Measurements from ENCODE around the gene JADE2.
A peak's percentile ranks its signal among the peaks of the same experiment; 100 is the strongest.

The JADE2 gene

DNA sequence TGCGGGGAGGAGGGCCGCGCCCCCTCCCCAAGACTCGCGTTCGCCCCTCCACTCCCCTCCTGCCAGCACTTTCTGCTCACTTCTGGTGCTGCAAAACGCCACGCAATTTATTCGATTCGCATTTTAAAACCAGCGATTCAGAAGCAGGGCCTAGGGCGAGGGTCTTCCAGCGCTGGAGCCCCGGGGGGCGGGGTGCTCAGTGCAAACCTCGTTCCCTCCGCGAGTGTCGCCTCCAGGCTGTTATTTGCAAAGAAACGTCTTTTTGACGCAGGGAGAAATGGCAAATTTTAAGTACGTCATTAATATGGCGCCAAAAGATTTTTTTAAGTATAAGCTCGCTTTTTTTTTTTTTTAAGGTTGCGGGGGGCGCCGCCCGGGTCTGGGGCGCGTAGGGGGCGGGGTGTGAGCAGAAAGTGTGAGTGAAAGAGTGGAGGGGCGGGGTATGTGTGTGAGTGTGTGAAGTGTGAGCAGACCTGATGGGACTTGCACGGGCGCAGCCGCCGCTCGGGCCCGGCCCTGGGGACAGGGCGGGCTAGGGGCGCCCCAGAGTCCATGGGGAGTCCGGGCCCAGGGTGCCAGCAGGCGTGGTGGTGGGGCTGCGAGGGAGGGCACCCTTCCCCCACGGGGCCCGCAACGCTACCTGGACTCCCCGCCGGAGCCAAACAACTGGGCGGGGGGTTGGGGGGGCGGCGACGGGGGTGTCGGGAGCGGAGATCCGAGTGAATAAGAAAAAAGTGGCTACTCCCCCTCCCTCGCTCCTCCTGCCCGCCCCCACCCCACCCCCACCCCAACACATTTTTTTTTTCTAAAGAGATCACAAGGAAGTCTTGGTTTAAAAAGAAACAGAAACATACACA, at the start of gene JADE2:
Gene JADE2 (plus strand): TSS at position 845 of the 857 bp plus-strand sequence. CDS start 10,188 bp downstream, outside the sequence.
- ChIA-PET CTCF (interaction anchor here (0.6 to 1.5 kb wide), 2 partner anchors 14 to 153 kb away, joined by 3 to 4 read pairs; no protein-coding TSS in a partner anchor), POLR2A (interaction anchor here (1.1 to 4.8 kb wide), 5 partner anchors 10 to 153 kb away, joined by 3 to 23 read pairs (median 8); partner anchors contain the start of genes CDKN2AIPNL and UBE2B)
- TF ChIP-seq L3MBTL2 (conservative IDR thresholded peaks at IDR 0.05) (peak; percentile 17; the same call in 1 of the 2 replicates), SUZ12 (IDR thresholded peaks at IDR 0.05) (no peak)
- no peak for DNase-seq (ENCODE audit: extremely low spot score)

DNA sequence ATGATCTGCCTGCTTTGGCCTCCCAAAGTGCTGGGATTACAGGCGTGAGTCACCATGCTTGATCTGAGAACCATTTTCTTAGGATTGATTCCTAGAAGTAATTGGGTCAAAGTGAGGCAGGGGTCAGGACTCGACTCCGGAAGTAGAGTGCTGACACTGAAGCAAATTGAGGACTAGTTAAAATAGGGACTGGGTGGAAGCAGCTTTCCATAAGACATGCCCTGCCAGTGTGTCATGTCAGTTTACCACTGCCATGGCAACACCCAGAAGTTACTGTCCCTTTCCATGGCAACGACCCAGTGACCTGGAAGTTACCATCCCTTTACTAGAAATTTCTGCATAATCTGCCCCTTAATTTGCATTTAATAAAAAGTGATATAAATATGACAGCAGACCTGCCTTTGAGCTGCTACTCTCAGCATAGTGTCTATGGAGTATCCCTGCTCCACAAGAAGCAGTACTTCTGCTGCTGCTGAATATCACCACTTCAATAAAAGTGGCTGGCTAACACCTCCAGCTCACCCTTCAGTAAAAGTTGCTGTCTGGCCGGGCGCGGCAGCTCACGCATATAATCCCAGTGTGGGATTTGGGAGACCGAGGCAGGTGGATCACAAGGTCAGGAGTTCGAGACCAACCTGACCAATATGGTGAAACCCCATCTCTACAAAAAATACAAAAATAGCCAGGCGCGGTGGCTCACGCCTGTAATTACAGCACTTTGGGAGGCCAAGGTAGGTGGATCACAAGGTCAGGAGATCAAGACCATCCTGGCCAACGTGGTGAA, 47.8 kb upstream of the JADE2 start:
- TF ChIP-seq, protein P1, sequence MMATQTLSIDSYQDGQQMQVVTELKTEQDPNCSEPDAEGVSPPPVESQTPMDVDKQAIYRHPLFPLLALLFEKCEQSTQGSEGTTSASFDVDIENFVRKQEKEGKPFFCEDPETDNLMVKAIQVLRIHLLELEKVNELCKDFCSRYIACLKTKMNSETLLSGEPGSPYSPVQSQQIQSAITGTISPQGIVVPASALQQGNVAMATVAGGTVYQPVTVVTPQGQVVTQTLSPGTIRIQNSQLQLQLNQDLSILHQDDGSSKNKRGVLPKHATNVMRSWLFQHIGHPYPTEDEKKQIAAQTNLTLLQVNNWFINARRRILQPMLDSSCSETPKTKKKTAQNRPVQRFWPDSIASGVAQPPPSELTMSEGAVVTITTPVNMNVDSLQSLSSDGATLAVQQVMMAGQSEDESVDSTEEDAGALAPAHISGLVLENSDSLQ (IDR thresholded peaks at IDR 0.05): no peak
- TF ChIP-seq L3MBTL2 (conservative IDR thresholded peaks at IDR 0.05) (no peak), ARNT (IDR thresholded peaks at IDR 0.05) (no peak), FOXK2 (IDR thresholded peaks at IDR 0.05) (no peak), ELF4 (IDR thresholded peaks at IDR 0.05) (no peak), LEF1 (IDR thresholded peaks at IDR 0.05; ENCODE audit: borderline replicate concordance) (no peak), HDGF (IDR thresholded peaks at IDR 0.05; ENCODE audit: borderline replicate concordance) (no peak), FOXA1 (IDR thresholded peaks at IDR 0.05) (no peak), SUZ12 (IDR thresholded peaks at IDR 0.05) (no peak), TARDBP (IDR thresholded peaks at IDR 0.05) (no peak), NFRKB (IDR thresholded peaks at IDR 0.05) (no peak), CTBP1 (IDR thresholded peaks at IDR 0.05; ENCODE audit: borderline replicate concordance) (no peak)
- ChIA-PET CTCF (interaction anchor here (0.7 kb wide), 1 partner anchor 7 kb away, joined by 8 read pairs; no protein-coding TSS in a partner anchor), POLR2A (interaction anchor here (1.4 kb wide), 1 partner anchor 11 kb away, joined by 5 read pairs; no protein-coding TSS in a partner anchor)

DNA sequence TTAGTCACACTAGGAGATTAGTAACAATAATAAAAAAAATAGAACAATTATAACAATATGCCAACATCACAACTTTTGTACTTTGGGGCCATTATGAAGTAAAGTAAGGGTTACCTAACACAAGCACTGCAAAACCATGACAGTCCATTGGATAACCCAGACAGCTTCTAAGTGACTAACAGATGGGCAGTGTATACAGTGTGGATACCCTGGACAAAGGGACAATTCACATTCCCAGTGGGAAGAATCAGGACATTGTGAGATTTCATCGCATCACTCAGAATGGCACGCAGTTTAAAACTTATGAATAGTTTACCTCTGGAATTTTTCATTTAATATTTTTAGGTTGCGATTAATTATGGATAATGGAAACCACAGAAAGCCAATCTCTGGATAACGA, 45.6 kb upstream of the JADE2 start:
- TF ChIP-seq ELF4 (IDR thresholded peaks at IDR 0.05) (no peak), HDGF (IDR thresholded peaks at IDR 0.05; ENCODE audit: borderline replicate concordance) (no peak), FOXM1 (IDR thresholded peaks at IDR 0.05; ENCODE audit: borderline replicate concordance) (no peak), LEF1 (IDR thresholded peaks at IDR 0.05; ENCODE audit: borderline replicate concordance) (no peak), FOXA1 (IDR thresholded peaks at IDR 0.05) (no peak), L3MBTL2 (conservative IDR thresholded peaks at IDR 0.05) (no peak), ZNF384 (IDR thresholded peaks at IDR 0.05) (no peak), CTBP1 (IDR thresholded peaks at IDR 0.05; ENCODE audit: borderline replicate concordance) (no peak), NFRKB (IDR thresholded peaks at IDR 0.05) (no peak), ARNT (IDR thresholded peaks at IDR 0.05) (no peak), FOXK2 (IDR thresholded peaks at IDR 0.05) (no peak), SUZ12 (IDR thresholded peaks at IDR 0.05) (no peak), BHLHE40 (IDR thresholded peaks at IDR 0.05; ENCODE audit: borderline replicate concordance) (no peak), TARDBP (IDR thresholded peaks at IDR 0.05) (no peak), SP1 (IDR thresholded peaks at IDR 0.05) (no peak)
- TF ChIP-seq, protein P1 (IDR thresholded peaks at IDR 0.05): no peak
- no peak for DNase-seq (ENCODE audit: extremely low spot score)
- POLR2A ChIA-PET: interaction anchor here (1.3 kb wide), 1 partner anchor 13 kb away, joined by 3 read pairs; no protein-coding TSS in a partner anchor
- CTCF ChIA-PET: no interaction called here

More for the DNA sequence above, 47.8 kb upstream of the JADE2 start:
- no peak for DNase-seq (ENCODE audit: extremely low spot score)

DNA sequence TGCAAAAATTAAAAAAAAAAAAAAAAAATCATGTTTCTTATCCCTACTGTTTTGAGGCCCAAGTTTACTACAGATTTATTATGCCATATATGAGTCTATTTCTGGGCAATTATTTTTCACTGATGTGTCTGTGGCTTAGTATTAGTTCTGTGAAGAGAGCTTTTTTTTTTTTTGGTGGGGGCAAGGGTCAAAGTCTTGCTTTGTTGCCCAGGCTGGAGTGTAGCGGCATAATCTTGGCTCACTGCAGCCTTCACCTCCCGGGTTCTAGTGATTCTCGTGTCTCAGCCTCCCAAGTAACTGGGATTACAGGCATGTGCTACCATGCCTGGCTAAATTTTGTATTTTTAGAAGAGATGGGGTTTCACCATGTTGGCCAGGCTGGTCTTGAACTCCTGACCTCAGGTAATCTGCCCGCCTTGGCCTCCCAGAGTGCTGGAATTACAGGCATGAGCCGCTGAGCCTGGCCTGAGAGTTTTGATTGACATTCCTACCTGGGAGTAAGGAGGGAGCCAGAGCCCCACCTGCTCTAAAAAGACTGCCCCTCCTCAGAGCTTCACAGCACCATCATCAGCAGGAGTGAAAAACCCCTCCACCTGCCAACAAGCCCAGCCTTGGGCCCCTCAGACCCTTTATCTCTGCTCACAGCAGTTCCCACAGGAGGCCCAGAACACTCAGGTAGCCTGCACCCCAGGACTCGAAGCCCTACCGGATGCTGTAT, 36.1 kb upstream of the JADE2 start:
- ChIA-PET POLR2A (no interaction called here), CTCF (no interaction called here)
- TF ChIP-seq HDGF (IDR thresholded peaks at IDR 0.05; ENCODE audit: borderline replicate concordance) (no peak), FOXK2 (IDR thresholded peaks at IDR 0.05) (no peak), FOXA1 (IDR thresholded peaks at IDR 0.05) (no peak), ELF4 (IDR thresholded peaks at IDR 0.05) (no peak), NFRKB (IDR thresholded peaks at IDR 0.05) (no peak), SP1 (IDR thresholded peaks at IDR 0.05) (no peak), ZNF384 (IDR thresholded peaks at IDR 0.05) (no peak), ARNT (IDR thresholded peaks at IDR 0.05) (no peak), TARDBP (IDR thresholded peaks at IDR 0.05) (no peak), BHLHE40 (IDR thresholded peaks at IDR 0.05; ENCODE audit: borderline replicate concordance) (no peak), CTBP1 (IDR thresholded peaks at IDR 0.05; ENCODE audit: borderline replicate concordance) (no peak), SUZ12 (IDR thresholded peaks at IDR 0.05) (no peak), LEF1 (IDR thresholded peaks at IDR 0.05; ENCODE audit: borderline replicate concordance) (no peak)
- TF ChIP-seq, protein P1 (IDR thresholded peaks at IDR 0.05): no peak
- DNase-seq (ENCODE audit: extremely low spot score): no peak

Data from HEK293T (cell line).